Measurements from ENCODE around the gene EFCAB11.

The EFCAB11 gene

DNA sequence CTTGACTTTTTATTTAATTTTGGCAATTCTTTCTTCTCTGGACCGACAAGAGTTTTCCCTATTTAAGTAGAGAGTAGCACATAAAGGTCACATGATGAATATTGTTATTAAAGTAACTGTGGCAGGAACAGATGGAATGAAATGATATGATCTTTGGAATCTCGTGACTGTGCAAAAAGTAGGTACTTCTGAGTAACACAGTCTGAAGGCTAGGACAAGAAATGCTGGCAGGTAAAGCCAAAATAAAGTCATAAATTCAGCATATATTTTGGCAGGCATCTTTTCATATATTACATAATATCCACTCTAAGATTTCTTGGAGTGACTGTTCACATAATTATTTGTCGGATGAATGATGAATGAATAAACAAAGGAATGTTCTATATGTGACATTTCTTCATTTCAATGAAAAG is 121.4 kb downstream of the EFCAB11 start:
- TF ChIP-seq TAF1 (IDR thresholded peaks at IDR 0.05; ENCODE audit: low read depth) (no peak), ZBTB7A (IDR thresholded peaks at IDR 0.05; ENCODE audit: low read depth) (no peak)
- TF ChIP-seq, protein P1, sequence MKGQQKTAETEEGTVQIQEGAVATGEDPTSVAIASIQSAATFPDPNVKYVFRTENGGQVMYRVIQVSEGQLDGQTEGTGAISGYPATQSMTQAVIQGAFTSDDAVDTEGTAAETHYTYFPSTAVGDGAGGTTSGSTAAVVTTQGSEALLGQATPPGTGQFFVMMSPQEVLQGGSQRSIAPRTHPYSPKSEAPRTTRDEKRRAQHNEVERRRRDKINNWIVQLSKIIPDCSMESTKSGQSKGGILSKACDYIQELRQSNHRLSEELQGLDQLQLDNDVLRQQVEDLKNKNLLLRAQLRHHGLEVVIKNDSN (IDR thresholded peaks at IDR 0.05) = no peak

DNA sequence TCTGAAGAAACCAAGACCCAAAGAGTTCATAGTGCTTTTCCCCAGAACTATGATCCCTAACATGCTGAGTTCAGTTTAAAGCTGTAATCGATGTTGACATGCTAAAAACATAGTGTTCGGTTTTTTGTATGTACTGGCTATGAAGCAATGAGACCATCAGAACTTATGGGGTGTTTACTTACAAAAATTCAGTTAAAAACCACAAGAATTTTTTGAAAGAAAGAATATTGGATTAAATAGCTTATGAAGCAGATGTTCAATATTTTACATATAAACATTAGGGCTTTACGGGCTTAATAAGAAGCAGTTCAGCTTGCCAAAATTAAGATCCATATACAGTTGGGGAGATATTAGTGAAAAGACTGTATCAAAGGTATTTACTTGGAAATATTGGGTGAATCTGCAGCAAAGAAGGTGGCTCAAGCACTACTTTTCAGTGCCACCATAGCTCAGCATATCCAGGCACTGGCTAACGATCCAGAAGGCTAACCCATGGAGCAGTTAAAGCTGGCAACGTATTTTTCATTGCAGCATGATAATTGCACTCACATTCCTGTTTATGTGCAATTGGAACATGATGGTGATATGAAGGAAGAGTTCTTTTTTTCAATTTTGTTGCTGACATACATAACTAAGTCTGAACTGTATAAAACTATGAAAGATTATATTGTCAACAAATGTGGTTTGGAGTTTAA is 125.9 kb downstream of the EFCAB11 start:
- TF ChIP-seq NFIC (IDR thresholded peaks at IDR 0.05) = no peak
- TF ChIP-seq REST (IDR thresholded peaks at IDR 0.05; ENCODE audit: low read depth) = no peak
- TF ChIP-seq TEAD4 (IDR thresholded peaks at IDR 0.05) = no peak
- no peak for TF ChIP-seq CREB1 (IDR thresholded peaks at IDR 0.05; ENCODE audit: low read depth)
- TF ChIP-seq YY1 (IDR thresholded peaks at IDR 0.05; ENCODE audit: low read depth) = no peak
- no peak for TF ChIP-seq EGR1 (IDR thresholded peaks at IDR 0.05)
- TF ChIP-seq, protein P1 (IDR thresholded peaks at IDR 0.05) = no peak
- no peak for TF ChIP-seq EP300 (IDR thresholded peaks at IDR 0.05; ENCODE audit: borderline replicate concordance)
- TF ChIP-seq RAD21 (IDR thresholded peaks at IDR 0.05; ENCODE audit: low read depth) = no peak
- no peak for TF ChIP-seq FOXM1 (IDR thresholded peaks at IDR 0.05; ENCODE audit: borderline replicate concordance, low read depth)

DNA sequence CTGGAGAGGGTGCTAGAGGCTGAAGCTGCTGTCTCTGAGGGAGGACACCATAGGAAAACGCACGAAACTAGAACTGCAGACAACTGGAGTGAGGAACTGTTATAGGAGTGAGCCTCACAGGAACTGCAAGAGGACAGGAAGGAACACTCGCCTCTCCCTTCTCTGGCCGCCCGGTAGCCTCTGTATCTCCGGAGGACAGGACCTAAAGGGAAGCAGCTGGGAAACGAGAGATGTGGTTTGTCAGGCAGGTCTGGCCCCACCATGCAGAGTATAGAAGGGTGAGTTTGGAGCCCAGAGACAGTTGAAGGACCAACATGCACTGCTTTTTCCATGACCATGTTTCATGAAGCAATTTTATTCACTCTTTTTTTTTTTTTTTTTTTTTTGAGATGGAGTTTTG is 127.3 kb downstream of the EFCAB11 start:
- no peak for TF ChIP-seq TCF12 (IDR thresholded peaks at IDR 0.05; ENCODE audit: low read depth)
- TF ChIP-seq, protein P1 (IDR thresholded peaks at IDR 0.05) = no peak
- TF ChIP-seq ZBTB7A (IDR thresholded peaks at IDR 0.05; ENCODE audit: low read depth) = no peak
- TF ChIP-seq CREB1 (IDR thresholded peaks at IDR 0.05; ENCODE audit: low read depth) = no peak
- no peak for TF ChIP-seq REST (IDR thresholded peaks at IDR 0.05; ENCODE audit: low read depth)
- TF ChIP-seq YY1 (IDR thresholded peaks at IDR 0.05; ENCODE audit: low read depth) = no peak
- TF ChIP-seq RAD21 (IDR thresholded peaks at IDR 0.05; ENCODE audit: low read depth) = no peak
- no peak for TF ChIP-seq EP300 (IDR thresholded peaks at IDR 0.05; ENCODE audit: borderline replicate concordance)
- TF ChIP-seq TAF1 (IDR thresholded peaks at IDR 0.05; ENCODE audit: low read depth) = no peak
- TF ChIP-seq TEAD4 (IDR thresholded peaks at IDR 0.05) = no peak
- TF ChIP-seq NFIC (IDR thresholded peaks at IDR 0.05) = no peak
- no peak for TF ChIP-seq FOXM1 (IDR thresholded peaks at IDR 0.05; ENCODE audit: borderline replicate concordance, low read depth)
- TF ChIP-seq EGR1 (IDR thresholded peaks at IDR 0.05) = no peak
- no peak for TF ChIP-seq CEBPB (IDR thresholded peaks at IDR 0.05)

GRCh38 chr14:89826596-89826995 is 127.9 kb downstream of the EFCAB11 start:
- no peak for TF ChIP-seq EGR1 (IDR thresholded peaks at IDR 0.05)
- TF ChIP-seq RAD21 (IDR thresholded peaks at IDR 0.05; ENCODE audit: low read depth) = no peak
- TF ChIP-seq NFIC (IDR thresholded peaks at IDR 0.05) = no peak
- TF ChIP-seq TCF12 (IDR thresholded peaks at IDR 0.05; ENCODE audit: low read depth) = no peak
- TF ChIP-seq TAF1 (IDR thresholded peaks at IDR 0.05; ENCODE audit: low read depth) = no peak
- TF ChIP-seq, protein P1 (IDR thresholded peaks at IDR 0.05) = no peak
- no peak for TF ChIP-seq YY1 (IDR thresholded peaks at IDR 0.05; ENCODE audit: low read depth)
- TF ChIP-seq EP300 (IDR thresholded peaks at IDR 0.05; ENCODE audit: borderline replicate concordance) = no peak
- no peak for TF ChIP-seq CREB1 (IDR thresholded peaks at IDR 0.05; ENCODE audit: low read depth)
- TF ChIP-seq ZBTB7A (IDR thresholded peaks at IDR 0.05; ENCODE audit: low read depth) = no peak
- no peak for TF ChIP-seq CEBPB (IDR thresholded peaks at IDR 0.05)
- no peak for TF ChIP-seq TEAD4 (IDR thresholded peaks at IDR 0.05)
- no peak for TF ChIP-seq REST (IDR thresholded peaks at IDR 0.05; ENCODE audit: low read depth)
- no peak for TF ChIP-seq FOXM1 (IDR thresholded peaks at IDR 0.05; ENCODE audit: borderline replicate concordance, low read depth)
- TF ChIP-seq, protein P2, sequence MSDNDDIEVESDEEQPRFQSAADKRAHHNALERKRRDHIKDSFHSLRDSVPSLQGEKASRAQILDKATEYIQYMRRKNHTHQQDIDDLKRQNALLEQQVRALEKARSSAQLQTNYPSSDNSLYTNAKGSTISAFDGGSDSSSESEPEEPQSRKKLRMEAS (IDR thresholded peaks at IDR 0.05) = no peak
